HCT116 (cell line): Measurements from ENCODE around the gene G3BP1. TPM values are rescaled to one million over a fixed set of nuclear protein-coding genes. Genes with fewer than 3 reads are reported as not detected.
A peak's percentile ranks its signal among the peaks of the same experiment; 100 is the strongest.

Experiments used
- ATAC-seq: fragments of 200-7000 bp; cut with Tn5 transposase; 2 replicates; pipeline ENCODE4 v1.9.1; 2020; ENCODE audit warnings: mild to moderate bottlenecking, moderate library complexity
- BruUV-seq: library from RNA; stranded (reverse); fragments of 400-500 nt; replicated peaks from 2 replicates; lab custom pipeline; 2021; lab: Mats Ljungman, UMichigan
- CTCF ChIA-PET: fragments of 300-600 bp; sonication (Branson Sonifier 250); formaldehyde crosslinking; loops from one replicate; lab custom pipeline; 2021; ENCODE audit warnings: antibody characterized with exemption; lab: Charles Lee
- POLR2A ChIA-PET: fragments of 300-600, 350-600 bp; sonication (Branson Sonifier 250); formaldehyde crosslinking; loops from one replicate; lab custom pipeline; 2021; ENCODE audit warnings: antibody characterized with exemption; lab: Charles Lee
- RAD21 ChIA-PET, 2 experiments: fragments of 300-600 bp; sonication (Branson Sonifier 250); formaldehyde crosslinking; loops; one replicate each; lab custom pipeline; 2023; ENCODE audit warnings: low total read pairs in 2 of 2; ENCODE audit not compliant: uncharacterized antibody in 2 of 2, unreplicated experiment in 2 of 2, low non-redundant PET in 1 of 2; lab: Charles Lee
- DNase-seq: peaks from one replicate; pipeline ENCODE4 v3.0.0-alpha.2; 2010; ENCODE audit warnings: low read depth, low spot score
- H2AFZ ChIP-seq: fragments of 200-600 bp; shearing (Covaris generic), sonication (generic); 2 replicates; pipeline ENCODE4 v1.6.1; 2017; ENCODE audit warnings: low read depth, mixed run types, mixed read lengths, antibody characterized with exemption, low read length; ENCODE audit not compliant: poor library complexity, severe bottlenecking
- H3K27ac ChIP-seq: 2 replicates; pipeline ENCODE4 v1.5.1; 2012; ENCODE audit warnings: low read depth, low read length
- H3K27me3 ChIP-seq: fragments of 200-600 bp; sonication (generic); 2 replicates; pipeline ENCODE4 v1.6.1; 2016; ENCODE audit warnings: mixed run types, low read length, mixed read lengths; ENCODE audit not compliant: insufficient read depth
- H3K36me3 ChIP-seq, 2 experiments: fragments of 200-500 bp in 1 of 2; fragments of 200-600 bp in 1 of 2; sonication (Bioruptor generic) in 1 of 2; sonication (generic) in 1 of 2; 2 replicates each; pipeline versions ENCODE4 v1.5.1 to v1.6.1; 2014 to 2016; ENCODE audit warnings: low read length in 2 of 2, inconsistent platforms in 1 of 2, mixed read lengths in 1 of 2, mixed run types in 1 of 2; ENCODE audit not compliant: insufficient read depth in 2 of 2, control insufficient read depth in 1 of 2
- H3K4me1 ChIP-seq, 2 experiments: fragments of 200-600 bp in 1 of 2; sonication (generic) in 1 of 2; 2 replicates each; pipeline versions ENCODE4 v1.5.1 to v1.6.1; 2012 to 2017; ENCODE audit warnings: low read length in 2 of 2, inconsistent platforms in 1 of 2, mild to moderate bottlenecking in 1 of 2, mixed read lengths in 1 of 2, mixed run types in 1 of 2, moderate library complexity in 1 of 2; ENCODE audit not compliant: insufficient read depth in 2 of 2, control insufficient read depth in 1 of 2
- H3K4me2 ChIP-seq: fragments of 200-600 bp; sonication (generic); 2 replicates; pipeline ENCODE4 v1.6.1; 2017; ENCODE audit warnings: mixed run types, low read length, mixed read lengths
- H3K4me3 ChIP-seq, 2 experiments: fragments of 200-600 bp in 1 of 2; sonication (generic) in 1 of 2; replicated peaks in 1 of 2; 2 replicates each; pipeline ENCODE4 v1.5.1; 2011 to 2016; ENCODE audit warnings: low read length in 2 of 2, control low read depth in 1 of 2, low read depth in 1 of 2, mild to moderate bottlenecking in 1 of 2, mixed read lengths in 1 of 2, mixed run types in 1 of 2
- H3K79me2 ChIP-seq: fragments of 200-600 bp; sonication (generic); 2 replicates; pipeline ENCODE4 v1.6.1; 2017; ENCODE audit warnings: mild to moderate bottlenecking, mixed run types, low read length, moderate library complexity, mixed read lengths; ENCODE audit not compliant: insufficient read depth
- H3K9ac ChIP-seq: fragments of 200-600 bp; sonication (generic); 2 replicates; pipeline ENCODE4 v1.6.1; 2016; ENCODE audit warnings: low read length, mixed read lengths
- H3K9me2 ChIP-seq: fragments of 200-600 bp; sonication (generic), shearing (Covaris generic); 2 replicates; pipeline ENCODE4 v1.6.1; 2017; ENCODE audit warnings: mixed run types, mild to moderate bottlenecking, moderate library complexity; ENCODE audit not compliant: insufficient read depth
- H3K9me3 ChIP-seq, 2 experiments: fragments of 200-500 bp in 1 of 2; fragments of 200-600 bp in 1 of 2; sonication (Bioruptor generic) in 1 of 2; sonication (generic) in 1 of 2; 2 replicates each; pipeline ENCODE4 v1.6.1; 2014 to 2017; ENCODE audit warnings: low read length in 2 of 2, mixed read lengths in 2 of 2, inconsistent platforms in 1 of 2, low read depth in 1 of 2, mild to moderate bottlenecking in 1 of 2, mixed run types in 1 of 2, moderate library complexity in 1 of 2; ENCODE audit not compliant: control insufficient read depth in 1 of 2, insufficient read depth in 1 of 2
- H4K20me1 ChIP-seq: fragments of 200-600 bp; sonication (generic), shearing (Covaris generic); 2 replicates; pipeline ENCODE4 v1.6.1; 2017; ENCODE audit warnings: mixed run types, mild to moderate bottlenecking, moderate library complexity; ENCODE audit not compliant: insufficient read depth
- ATF3 ChIP-seq: IDR thresholded peaks from 2 replicates; pipeline ENCODE4 v1.6.1; 2012
- CBX3 ChIP-seq: IDR thresholded peaks from 2 replicates; pipeline ENCODE4 v1.6.1; 2012; ENCODE audit warnings: low read depth
- JUND ChIP-seq: IDR thresholded peaks from 2 replicates; pipeline ENCODE4 v1.6.1; 2012
- POLR2A ChIP-seq: IDR thresholded peaks from 2 replicates; pipeline ENCODE4 v1.7.0; 2011; ENCODE audit warnings: borderline replicate concordance; ENCODE audit not compliant: insufficient read depth, insufficient read length; ENCODE audit errors: extremely low read depth
- RAD21 ChIP-seq: IDR thresholded peaks from 2 replicates; pipeline ENCODE4 v1.6.1; 2012; ENCODE audit warnings: low read depth, mild to moderate bottlenecking
- SIN3A ChIP-seq: IDR thresholded peaks from 2 replicates; pipeline ENCODE4 v1.6.1; 2012; ENCODE audit warnings: low read depth
- TCF7L2 ChIP-seq: IDR thresholded peaks from 2 replicates; pipeline ENCODE4 v1.7.0; 2011; ENCODE audit warnings: borderline replicate concordance, inconsistent platforms; ENCODE audit not compliant: insufficient read depth, insufficient read length; ENCODE audit errors: extremely low read depth
- ZBTB33 ChIP-seq: IDR thresholded peaks from 2 replicates; pipeline ENCODE4 v1.6.1; 2011; ENCODE audit warnings: mild to moderate bottlenecking, low read length, moderate library complexity; ENCODE audit not compliant: insufficient replicate concordance; ENCODE audit errors: extremely low read depth
- intact Hi-C: fragments of 100-400 bp; cut with micrococcal nuclease; formaldehyde crosslinking; loops from 2 replicates; pipeline ENCODE4 v1.10.0; 2022
- total RNA-seq: library from RNA; stranded (reverse); gene quantifications from one replicate; pipeline ENCODE4 v1.2.1, GENCODE V29; 2021; ENCODE audit not compliant: unreplicated experiment

Gene G3BP1
- total RNA-seq, 1 experiment from 2014 or later = 296 TPM

- ATAC-seq (no peak), DNase-seq (no peak)
- TF ChIP-seq CBX3 = no peak
- TF ChIP-seq TCF7L2 = no peak
- TF ChIP-seq SIN3A = no peak; the same call in 1 of the 2 replicates
- no peak for TF ChIP-seq RAD21
- no peak for TF ChIP-seq POLR2A
- no peak for TF ChIP-seq ATF3
- TF ChIP-seq ZBTB33 = no peak
- TF ChIP-seq JUND = no peak
- ChIA-PET POLR2A (interaction anchor here (1.4 kb wide), 1 partner anchor 13 kb away, joined by 3 read pairs; no protein-coding TSS in a partner anchor), RAD21 (no interaction called here), CTCF (interaction anchor here (2.1 kb wide), 1 partner anchor 10 kb away, joined by 10 read pairs; no protein-coding TSS in a partner anchor)
- Histone ChIP-seq H4K20me1 (peaks cover 15% of the 10 kb centered on the region; the same call in 1 of the 2 replicates), H3K79me2 (peaks cover 13% of the 10 kb centered on the region), H3K9ac (no peak overlapping the region), H3K4me3 (no peak overlapping the region), H2AFZ (no peak overlapping the region), H3K27me3 (no peaks in the 10 kb centered on the region), H3K4me1 (no peaks in the 10 kb centered on the region), H3K9me2 (no peaks in the 10 kb centered on the region), H3K36me3 (peaks cover 28 to 42% of the 10 kb centered on the region in 2 experiments), H3K27ac (no peak overlapping the region), H3K9me3 (no peaks in the 10 kb centered on the region), H3K4me2 (no peak overlapping the region)
- intact Hi-C loops = no loop called here
- TSS peak; percentile 1 for BruUV-seq
Observed at GRCh38 chr5:151815051-151815450, 43.3 kb downstream of the G3BP1 start.
